Transverse colon (tissue), 4 donors: ENCODE results near the gene IGSF3.
"Not testable (repeated sequence)": the region's sequence is repeated elsewhere in the genome, so short reads cannot be mapped to it uniquely, and the experiment has no call there.

Source experiments
- CTCF ChIP-seq, 5 experiments: fragments of 200-600 bp in 3 of 5; fragments of 450-650 bp in 2 of 5; sonication (generic) in 3 of 5; IDR thresholded peaks; 1 replicate in 2 of 5; 2 replicates in 3 of 5; pipeline ENCODE4 v1.5.1; 2016 to 2017; ENCODE audit warnings: antibody characterized with exemption in 5 of 5, inconsistent platforms in 3 of 5, mild to moderate bottlenecking in 2 of 5, moderate library complexity in 1 of 5
- EP300 ChIP-seq: sonication (generic); formaldehyde crosslinking; IDR thresholded peaks from one replicate; pipeline ENCODE4 v1.6.1; 2017; ENCODE audit warnings: antibody characterized with exemption, low read depth
- POLR2A ChIP-seq: fragments of 450-650 bp; IDR thresholded peaks from one replicate; pipeline ENCODE4 v1.6.1; 2016; ENCODE audit warnings: antibody characterized with exemption, mild to moderate bottlenecking, moderate library complexity
- POLR2AphosphoS5 ChIP-seq, 3 donors: sonication (generic); formaldehyde crosslinking; IDR thresholded peaks; one replicate each; pipeline ENCODE4 v1.6.1; 2016; ENCODE audit warnings: antibody characterized with exemption in 3 of 3

- not testable (repeated sequence) for TF ChIP-seq POLR2A; EP300; CTCF (IDR thresholded peaks at IDR 0.05); POLR2AphosphoS5 (IDR thresholded peaks at IDR 0.05)
These were observed 75.5 kb downstream of the IGSF3 start for GRCh38 chr1:116591951-116592605.
